C4-2B (cell line): ENCODE data around the gene PGBD5.

Experiments
- CTCF ChIP-seq: fragments of 450-650 bp; conservative IDR thresholded peaks from 2 replicates; pipeline ENCODE4 v1.5.1; 2017; ENCODE audit warnings: mild to moderate bottlenecking
- ZFX ChIP-seq: fragments of 450-650 bp; IDR thresholded peaks from 2 replicates; pipeline ENCODE4 v1.6.1; 2017

- TF ChIP-seq CTCF (no peak), ZFX (no peak)
These were observed 103.7 kb downstream of the PGBD5 start for GRCh38 chr1:230322421-230322756.
